GM21381 (cell line): ENCODE results near the gene PPARGC1A.

Experiments used
- ATAC-seq: cut with Tn5 transposase; IDR thresholded peaks from one replicate; pipeline ENCODE4 v1.9.1; 2021; ENCODE audit warnings: mild to moderate bottlenecking, moderate library complexity; ENCODE audit not compliant: unreplicated experiment

The PPARGC1A gene

DNA sequence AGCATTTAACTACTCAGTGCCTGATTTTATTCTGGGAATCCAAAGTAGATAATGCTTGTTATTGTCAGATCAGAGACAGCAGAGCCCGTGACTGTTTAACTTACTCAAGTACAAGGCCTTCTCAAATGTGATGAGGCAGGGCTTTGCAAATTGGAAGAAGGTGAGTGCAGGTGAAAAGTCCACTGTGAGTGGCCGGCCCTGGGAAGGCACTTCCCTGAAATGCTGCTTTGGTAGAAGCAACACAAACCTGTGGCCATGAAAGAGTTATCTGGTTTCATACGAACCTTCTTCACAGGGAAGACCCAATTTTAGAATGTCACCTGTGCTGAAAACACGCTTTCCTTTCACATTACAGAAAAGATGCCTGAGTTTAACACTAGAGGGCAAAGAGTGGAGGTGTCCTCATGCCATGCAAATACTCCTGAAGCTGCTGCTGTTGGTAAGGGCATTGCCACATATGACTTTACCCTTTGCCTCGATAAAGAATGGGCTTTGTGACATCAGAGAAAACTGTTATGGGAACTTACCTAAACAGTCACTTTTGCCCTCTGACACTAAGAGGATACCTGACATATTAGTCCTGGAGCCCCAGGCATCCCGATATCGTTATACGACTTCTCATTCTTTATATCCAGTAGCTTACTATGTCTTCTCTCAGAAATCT, 8.0 kb downstream of the PPARGC1A start:
- no peak for ATAC-seq

DNA sequence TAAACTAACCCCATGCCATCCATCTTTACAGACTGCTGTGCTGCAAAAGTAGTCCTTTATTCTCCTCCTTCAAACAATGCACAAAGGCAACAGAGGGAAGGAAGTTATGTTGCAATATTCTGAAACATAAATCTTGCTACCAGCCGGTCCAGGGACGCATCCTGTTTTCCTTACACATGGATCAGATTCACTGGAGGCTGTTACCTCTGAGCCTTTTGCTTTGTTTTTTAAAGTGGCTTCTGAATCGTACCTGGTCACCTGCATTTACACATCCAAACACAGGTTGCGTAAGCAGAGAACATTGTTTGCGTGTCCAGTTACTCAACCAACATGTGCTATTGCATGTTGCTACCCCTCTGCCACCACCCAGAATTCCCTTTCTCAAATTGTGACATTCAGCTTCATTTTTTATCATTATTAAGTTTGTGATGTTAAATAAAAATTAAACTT, 8.8 kb downstream of the PPARGC1A start:
- ATAC-seq, result no peak

DNA sequence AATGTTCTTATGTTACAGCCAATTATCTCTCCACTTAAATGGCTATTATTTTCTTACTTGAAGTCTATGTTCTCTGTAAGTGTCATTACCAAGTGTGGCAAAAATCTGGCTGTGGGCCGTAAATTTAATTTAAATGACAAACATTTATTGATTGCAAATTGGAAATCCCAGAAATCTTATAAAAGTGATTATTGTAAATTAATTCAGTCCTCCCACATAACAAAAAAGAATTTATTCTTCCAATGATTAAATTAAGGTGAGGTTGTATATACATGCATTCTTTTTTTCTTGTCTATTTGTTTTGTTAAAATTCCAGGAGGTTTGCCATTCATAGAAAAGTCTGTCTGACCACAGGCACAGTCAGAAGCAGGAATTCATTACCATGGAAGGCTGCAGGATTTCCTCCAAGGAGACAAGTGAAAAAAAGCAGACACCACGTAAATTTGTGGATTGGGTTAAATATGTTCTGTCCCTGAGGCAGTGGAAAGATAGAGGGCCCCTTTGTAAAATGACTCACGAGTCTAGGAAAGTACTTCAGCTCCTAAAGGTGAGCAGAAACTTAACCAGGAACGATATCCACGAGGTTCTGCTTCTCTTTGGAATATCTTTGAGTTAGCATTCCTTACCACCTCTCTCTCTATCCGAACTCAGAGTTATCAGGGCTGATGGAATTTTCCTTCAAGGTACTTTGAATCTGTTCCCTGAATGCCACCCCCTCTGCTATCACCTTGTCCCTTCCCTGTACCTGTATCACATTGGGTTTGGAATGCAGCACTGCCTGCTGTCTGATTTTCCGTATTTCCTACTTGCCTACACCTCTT, 10.7 kb downstream of the PPARGC1A start:
- ATAC-seq, result no peak

DNA sequence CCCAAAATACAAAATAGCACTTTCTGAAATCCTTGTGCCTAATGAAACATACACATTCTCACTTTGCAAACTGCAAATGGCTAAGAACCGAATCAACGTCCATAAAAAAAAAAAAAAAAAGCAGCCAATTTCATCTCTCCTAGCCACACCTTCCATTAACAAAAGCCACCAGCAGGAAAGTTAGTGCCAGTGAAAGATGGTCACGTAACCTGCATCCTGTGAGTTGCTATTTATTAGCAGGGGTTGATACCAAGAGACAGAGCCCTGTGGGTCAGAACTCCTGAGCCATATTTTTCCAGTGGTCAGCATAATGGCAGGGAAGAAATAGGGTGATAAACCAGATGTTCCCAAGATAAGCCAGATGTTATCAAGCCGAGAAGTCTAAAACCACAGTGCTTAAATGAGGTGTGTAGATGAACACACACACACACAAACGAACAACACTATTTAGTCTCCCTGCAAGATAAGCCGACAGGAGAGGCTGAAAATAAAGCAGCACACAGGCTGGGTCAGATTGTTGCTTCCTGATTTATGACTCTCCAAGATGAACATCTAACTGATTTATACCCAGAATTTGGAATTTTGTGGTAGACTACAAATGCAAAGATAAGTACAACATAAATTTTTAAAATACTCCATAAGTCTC, 11.5 kb downstream of the PPARGC1A start:
- ATAC-seq, result no peak

DNA sequence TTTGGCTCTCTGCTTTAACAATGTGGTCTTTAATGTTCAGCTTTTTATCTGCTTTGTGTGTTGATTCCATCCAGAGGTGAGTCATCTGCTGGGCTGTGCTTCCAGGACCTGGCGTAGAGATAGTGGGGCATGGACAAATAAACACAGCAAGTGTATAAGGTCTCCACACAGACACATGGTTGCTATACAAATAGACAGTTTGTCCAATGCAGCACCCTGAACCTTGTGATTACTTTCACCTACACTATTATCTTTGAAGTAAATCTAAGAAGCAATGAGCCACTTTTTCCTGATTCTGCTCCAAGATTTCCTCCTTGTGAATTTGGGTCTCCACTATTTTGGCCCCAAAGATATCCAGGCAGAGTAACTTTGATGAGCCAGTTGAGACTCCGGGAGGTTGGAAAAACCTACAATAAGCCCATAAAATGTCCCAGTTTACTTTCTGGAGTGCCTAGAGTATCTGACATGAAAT, 12.1 kb downstream of the PPARGC1A start:
- no peak for ATAC-seq

DNA sequence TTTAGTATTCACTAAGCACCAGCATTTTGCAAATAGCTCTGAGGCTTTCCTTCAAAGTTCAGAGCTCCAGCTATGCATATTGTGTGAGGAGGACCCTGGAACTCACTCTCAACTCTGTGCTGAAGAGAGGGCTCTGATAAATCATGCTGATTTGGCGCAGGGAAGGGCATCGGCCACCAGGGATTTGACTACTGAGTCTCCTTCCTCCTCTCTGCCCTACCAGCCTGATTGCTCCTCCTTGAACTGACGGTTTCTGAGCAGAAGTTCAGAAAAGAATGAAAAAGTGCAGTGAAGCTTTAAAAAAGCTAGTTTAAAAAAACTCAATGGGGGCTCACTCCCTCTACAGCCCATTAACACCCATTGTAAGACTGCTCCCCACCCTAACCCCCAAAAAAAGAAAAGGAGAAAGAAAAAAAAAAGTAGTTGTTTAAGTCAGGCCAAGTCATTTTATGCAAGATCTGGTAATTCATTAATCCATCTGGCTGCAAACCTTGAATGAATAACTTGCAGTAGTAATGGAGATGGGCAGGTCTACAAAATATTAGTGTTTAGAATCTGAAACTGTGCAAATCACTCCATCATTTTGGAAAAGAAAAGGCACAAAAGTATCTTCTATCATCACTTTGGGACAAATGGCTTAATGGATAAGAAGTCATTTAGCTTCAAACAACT, 13.3 kb downstream of the PPARGC1A start:
- ATAC-seq, result no peak

DNA sequence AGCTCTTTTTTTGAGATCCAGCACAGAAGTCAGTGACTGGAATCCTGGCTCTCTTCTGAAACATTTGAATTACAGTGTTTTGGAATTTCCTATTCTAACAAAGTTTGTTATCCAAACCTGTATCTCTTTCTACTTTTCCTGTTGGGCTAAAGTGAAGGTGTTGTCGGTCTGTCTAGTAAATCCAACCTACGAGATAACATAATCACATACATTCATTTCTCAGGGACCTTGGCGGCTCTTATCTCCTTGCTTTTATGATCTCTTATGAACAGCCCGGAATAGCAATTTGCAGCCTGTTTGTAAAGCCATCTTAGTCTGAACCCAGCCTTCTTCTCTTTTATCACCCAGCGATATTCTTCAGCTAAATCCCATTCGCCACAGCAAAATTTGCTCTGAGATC, 14.5 kb downstream of the PPARGC1A start:
- no peak for ATAC-seq

DNA sequence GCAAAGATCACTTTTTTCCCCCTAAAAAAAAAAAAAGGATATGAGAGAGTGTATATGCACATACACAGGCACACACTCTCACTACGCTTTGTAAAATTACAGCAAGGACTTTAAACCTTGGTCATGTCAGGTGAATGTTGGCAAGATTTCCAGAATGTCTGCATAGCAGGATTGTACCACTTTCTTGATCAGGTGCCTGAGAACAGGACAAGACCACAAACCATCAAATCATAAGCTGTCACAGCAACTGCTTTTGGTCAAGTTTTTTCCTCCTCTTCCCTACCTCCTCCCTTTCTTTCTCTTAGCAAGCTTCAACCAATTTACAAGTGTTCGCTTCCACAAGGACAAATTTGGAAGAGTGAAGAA, 15.3 kb downstream of the PPARGC1A start:
- ATAC-seq, result no peak

DNA sequence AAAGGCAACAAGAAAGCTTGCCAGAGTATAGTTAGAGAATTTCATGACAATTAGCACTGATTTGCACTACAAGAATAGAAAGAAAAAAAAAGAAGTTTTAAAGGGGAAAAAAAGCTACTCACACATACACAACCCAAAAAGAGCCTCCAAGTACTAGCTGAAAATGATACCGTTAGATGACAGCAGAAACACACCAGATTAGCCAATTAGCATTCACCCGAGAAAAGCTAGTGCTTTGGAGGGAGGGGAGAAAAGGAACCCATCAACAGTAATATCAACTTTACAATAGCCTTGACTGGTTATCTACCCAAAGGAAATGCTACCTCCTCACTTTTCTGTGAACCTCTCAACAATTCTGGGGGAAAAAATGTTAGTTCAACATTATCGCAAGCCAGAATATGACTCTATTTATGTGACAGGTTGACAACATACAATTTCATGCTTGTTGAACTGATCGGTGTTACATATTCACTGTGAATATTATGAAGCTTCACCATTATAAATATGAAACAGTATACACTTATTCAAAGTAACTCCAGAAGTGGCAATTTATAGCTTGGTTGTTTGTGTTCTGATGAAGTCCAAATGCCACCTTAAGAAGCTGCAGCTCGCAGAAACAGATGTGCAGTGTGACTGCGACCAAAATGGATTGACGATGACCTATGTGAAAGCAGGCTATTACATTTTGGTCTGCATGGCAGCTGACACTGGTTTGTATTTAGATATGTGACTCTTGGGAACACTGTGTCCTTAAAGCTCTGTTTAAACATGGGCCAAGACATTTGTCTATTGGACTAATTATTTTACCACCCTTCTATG, 15.9 kb downstream of the PPARGC1A start:
- no peak for ATAC-seq

DNA sequence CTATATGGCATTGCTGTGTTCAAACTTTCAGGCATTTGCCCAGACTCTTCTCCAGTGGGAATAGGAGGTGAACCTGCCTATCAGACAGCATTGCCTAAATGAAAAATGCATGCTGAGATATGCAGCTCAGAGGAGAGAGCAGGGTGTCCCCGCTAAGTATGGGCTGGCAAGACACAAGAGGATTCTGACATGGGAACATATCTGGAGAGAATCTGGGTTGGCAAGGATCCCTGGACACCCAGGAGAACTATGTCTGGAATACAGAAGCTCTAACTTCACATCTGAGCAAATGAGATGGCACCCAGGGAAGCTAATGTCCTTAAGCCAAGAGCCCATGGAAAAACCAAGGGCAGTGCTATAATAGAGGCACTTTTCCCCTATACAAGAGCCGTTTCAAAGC, 18.4 kb downstream of the PPARGC1A start:
- no peak for ATAC-seq

DNA sequence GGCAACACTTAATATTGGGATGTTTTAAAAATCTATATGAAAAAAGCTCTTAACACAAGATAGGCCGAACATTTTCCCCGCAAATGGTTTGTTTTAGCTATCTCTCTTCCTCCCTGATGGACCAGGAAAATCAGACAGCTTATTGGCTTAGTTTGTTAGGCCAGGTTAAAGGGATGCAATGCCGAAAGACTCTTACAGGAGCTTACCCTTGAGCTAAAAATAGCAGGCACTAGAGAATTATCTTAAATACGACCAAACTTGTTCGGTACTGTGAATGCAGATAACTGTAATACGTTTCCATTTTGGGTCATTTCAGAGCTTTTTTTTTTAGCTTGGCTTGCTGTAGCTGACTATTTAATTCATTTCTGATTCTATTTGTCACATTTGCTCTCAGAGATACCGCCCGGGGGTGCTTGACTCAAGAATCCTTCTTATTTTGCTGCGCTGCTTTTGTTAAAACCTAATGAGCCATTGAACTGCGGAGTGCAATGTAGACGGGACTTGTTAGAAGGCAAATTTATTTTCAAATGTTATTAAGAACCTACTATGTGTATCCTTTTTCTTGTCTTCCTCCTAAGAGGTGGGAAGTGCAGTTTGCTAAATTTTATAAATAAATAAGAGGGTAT, 23.3 kb downstream of the PPARGC1A start:
- ATAC-seq, result no peak

DNA sequence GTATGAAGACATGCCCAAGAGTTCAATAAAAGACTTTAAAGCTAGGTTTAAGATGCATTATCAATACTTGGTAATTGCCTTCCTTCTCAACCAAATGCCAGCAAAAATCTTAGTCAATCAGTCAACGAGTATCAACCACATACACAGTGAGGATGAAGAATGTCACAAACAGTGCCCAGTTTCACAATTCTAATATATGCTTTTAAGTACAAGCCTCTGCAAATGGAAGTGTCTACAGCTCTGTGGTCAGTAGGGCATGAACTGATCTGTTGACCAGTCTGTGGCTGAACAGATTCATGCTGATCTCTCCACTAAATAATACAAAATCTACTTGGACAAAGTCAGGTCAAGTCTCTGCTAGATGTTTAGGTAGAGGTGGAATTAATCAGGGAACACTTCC, 27.9 kb downstream of the PPARGC1A start:
- ATAC-seq, result no peak

DNA sequence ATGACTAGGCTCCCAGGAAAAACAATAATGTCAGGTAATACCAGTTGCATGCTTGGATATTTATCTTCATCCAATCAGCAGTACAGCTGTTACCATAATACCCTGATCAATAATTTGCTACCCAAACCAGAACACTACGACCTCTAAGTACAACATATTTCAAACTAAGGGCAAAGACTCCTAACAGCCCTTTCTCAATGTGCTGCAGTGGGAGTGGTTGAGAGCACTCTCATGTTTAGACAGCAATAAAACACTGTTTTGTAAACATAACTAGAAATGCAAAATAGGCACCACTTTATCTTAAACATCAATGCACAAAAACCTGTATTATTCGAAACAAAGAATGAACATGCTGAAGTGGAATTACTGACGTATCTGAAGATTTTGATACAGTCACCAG, 28.9 kb downstream of the PPARGC1A start:
- ATAC-seq, result no peak

DNA sequence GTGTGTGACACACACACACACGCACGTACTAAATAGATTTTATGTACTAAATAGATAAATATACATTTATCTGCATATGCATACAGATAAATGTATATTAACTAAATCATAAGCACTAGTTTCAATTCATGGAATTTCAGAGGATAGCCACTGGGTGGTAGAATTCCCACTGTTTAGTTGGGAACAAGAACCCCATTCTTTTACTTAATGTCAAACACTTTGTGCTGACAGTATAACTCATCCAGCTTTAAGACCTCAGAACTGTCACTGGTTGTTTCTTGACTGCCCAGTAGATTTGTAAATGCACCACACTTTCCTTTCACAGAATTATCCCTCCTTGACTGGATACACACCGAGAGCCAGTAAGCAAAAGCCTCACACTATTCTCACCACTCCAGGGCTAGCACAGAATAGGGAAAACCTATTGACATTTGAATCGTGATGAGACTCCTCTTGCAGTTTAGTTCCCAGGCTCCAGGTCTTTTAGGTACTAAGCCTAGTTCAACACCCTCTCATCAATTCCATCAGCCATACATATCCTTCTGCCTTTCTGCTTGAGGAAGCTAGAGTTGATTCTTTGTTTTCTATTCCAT, 32.4 kb downstream of the PPARGC1A start:
- ATAC-seq, result no peak

DNA sequence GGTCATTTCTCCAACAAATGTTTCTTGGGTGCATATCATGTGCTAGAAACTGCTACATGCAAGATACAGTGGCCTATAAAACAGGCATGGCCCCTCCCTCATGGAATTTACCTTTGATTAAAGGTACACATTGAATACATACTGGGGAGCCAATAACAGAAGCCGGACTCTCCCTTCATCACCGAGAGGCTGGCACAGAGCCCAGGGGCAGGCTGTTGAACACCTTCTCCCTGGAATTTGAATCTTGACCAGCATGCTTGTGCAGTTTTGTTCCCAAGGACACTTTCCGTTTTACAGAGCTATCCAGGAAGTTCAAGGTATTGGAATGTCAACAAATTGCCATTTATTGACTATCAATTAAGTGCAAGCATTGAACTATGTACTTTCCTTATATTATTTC, 33.2 kb downstream of the PPARGC1A start:
- ATAC-seq, result no peak

DNA sequence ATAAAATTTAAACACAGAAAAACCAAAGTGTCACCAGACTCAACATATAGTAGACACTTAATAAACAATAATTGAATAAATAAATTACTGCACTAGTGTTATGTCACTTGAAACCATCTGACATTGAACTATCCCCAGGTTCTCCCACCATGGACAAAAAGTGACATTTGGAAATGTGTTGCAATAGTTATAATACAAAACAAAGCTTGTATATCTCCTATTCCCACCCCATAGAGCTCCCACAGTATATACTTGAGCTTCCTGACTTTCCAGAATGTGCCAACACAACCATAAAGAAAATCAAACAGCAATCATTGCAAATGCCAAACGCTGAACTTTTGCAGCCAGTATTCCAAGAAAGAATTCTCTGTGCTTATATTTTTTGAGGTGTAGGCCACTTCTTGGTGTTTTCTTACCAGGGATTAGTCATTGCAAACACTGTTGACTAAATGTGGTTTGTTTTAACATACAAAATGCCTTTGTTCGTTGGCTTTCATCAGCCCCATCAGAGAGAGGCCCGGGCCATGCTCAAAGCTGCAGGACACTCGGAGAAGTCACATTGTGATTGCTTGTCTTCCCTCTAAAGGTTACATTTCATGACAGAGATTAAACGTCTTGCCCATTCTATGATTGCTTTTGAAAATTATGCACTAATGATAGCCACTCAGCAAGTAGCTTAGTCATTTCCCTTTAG, 33.8 kb downstream of the PPARGC1A start:
- no peak for ATAC-seq

DNA sequence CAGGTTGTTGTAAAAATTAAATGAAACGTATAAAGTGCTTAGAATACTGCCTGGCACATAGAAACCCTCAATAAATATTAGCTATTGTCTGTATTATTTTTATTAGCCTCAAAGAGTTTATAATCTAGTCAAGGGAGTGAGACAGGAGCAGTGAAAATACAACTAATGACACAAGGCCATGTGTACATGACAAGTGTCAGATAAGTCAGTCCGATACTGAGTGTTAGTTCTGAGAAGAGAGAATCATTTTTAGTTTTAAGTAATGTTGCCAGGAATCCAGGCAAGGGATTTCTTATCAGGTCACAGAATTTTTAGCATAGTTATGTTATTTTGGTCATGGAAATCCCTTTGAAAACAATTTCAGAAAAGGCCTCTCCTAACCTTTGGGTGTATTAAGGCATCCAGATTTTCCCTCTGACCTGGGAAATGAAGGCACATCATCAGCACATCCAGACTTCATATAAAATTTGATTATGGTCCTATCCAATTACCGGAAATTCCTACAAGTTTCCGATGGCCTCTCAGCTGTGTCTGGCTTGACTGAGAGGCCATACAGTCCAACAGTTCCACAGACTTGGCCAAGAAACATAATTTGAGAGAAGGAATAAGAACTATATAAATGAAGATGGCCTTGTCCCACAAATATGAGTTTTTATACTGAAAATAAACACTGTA, 35.7 kb downstream of the PPARGC1A start:
- no peak for ATAC-seq

DNA sequence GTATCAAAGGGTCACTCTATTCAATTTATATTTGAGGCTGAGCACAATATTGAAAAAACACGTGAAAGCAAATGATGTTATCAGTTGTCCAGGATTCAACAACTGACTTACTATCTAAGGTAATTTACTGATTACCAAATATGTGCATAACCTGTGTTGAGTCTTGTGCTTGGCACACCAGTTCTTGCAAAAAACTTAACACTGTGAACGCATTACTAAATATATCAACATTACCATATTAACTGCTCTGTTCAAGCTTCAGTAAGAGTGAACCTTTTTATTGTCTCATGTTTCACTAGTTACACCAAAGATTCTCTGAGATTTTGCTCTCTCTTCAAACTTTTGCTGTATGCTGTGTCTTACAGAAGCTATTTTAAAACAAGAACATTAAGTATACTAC, 38.4 kb downstream of the PPARGC1A start:
- no peak for ATAC-seq

DNA sequence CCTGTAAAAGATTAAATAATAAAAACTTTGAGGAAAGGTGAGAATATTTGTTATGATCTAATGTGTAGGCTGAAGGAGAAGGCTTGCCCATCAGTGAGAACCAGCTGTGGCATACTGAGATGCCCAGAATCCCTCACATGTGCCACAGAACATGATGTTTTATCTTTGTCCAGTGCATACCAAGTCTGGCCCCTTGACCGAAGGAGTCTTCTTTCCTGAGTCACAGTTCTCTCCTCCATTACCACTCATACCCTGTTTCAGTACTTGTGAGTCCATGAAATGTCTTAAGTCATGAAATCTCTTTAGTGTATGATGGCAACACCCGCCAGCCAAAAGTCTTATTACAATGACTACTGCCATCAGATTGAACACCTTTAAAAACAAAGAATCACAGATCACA, 42.7 kb downstream of the PPARGC1A start:
- ATAC-seq, result no peak
